ENCODE measurements around the gene ODR4.

DNA sequence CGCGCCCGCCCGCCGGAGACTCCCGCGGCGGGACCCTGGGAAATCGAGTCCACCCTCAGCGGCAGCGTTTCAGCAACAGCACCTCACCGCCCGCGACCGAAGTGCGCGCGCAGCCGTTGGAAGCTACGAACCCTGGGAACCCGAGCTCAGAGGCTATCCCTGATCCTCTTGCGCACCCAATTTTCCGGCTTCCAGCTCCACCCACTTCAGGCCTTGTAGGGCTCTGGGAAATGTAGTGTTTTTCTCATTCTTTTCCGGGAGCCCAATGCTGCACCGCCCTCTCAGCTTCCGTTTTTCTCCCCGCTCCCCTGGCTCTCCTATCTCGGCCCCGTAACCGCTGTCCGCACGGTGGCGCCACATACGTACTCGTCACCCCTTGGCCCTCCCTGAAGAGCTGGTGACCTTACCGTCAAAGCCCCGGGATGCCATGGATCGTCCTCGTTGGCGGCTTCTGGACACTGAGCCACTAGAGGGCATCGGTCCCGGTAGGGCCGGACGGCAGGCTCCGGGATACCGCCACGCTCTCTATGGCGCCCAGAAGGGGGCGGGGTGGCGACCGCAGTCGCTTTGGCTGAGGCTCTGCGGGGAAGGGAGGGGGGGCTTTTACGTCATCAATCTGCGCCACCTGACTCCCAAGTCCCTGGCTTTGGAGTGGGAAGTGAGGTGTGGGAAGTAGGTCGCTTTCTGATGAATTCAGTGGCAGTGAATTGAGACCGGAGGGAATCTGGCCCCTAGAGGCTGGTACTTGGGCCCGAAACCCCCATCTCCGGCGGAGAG is at the start of gene ODR4, which contains the start of gene TPR:
- peak; percentile 14; the same call in 1 of the 2 replicates for TF ChIP-seq CEBPB (IDR thresholded peaks at IDR 0.05; ENCODE audit: low read depth, low read length)
- TF ChIP-seq, protein P1, sequence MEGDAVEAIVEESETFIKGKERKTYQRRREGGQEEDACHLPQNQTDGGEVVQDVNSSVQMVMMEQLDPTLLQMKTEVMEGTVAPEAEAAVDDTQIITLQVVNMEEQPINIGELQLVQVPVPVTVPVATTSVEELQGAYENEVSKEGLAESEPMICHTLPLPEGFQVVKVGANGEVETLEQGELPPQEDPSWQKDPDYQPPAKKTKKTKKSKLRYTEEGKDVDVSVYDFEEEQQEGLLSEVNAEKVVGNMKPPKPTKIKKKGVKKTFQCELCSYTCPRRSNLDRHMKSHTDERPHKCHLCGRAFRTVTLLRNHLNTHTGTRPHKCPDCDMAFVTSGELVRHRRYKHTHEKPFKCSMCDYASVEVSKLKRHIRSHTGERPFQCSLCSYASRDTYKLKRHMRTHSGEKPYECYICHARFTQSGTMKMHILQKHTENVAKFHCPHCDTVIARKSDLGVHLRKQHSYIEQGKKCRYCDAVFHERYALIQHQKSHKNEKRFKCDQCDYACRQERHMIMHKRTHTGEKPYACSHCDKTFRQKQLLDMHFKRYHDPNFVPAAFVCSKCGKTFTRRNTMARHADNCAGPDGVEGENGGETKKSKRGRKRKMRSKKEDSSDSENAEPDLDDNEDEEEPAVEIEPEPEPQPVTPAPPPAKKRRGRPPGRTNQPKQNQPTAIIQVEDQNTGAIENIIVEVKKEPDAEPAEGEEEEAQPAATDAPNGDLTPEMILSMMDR (conservative IDR thresholded peaks at IDR 0.05; ENCODE audit: low read depth, low read length) = peak; percentile 92
- peak; percentile 91 for TF ChIP-seq POLR2A (IDR thresholded peaks at IDR 0.05; ENCODE audit: low read depth, low read length)
- TF ChIP-seq FOS (IDR thresholded peaks at IDR 0.05; ENCODE audit: low read depth, low read length) = no peak
- TF ChIP-seq MAZ (IDR thresholded peaks at IDR 0.05; ENCODE audit: borderline replicate concordance, low read depth, low read length) = peak; percentile 92
- TF ChIP-seq RFX5 (IDR thresholded peaks at IDR 0.05; ENCODE audit: low read depth, low read length) = no peak
- no peak for TF ChIP-seq MAFK (IDR thresholded peaks at IDR 0.05; ENCODE audit: low read depth, low read length)
- peak; percentile 38 for TF ChIP-seq RAD21 (IDR thresholded peaks at IDR 0.05; ENCODE audit: low read length)
- TF ChIP-seq MXI1 (IDR thresholded peaks at IDR 0.05; ENCODE audit: borderline replicate concordance, low read depth, low read length) = peak; percentile 9; the same call in 1 of the 2 replicates
- TF ChIP-seq RCOR1 (IDR thresholded peaks at IDR 0.05; ENCODE audit: insufficient replicate concordance, low read length) = no peak

All from IMR-90 (cell line).